DOHH2 (cell line): Measurements from ENCODE around the gene FOSL1.

ENCODE experiments used
- H3F3A ChIP-seq: fragments of 200-600 bp; sonication (generic), shearing (Covaris generic); 2 replicates; pipeline ENCODE4 v1.6.0; 2016; ENCODE audit warnings: antibody characterized with exemption, mild to moderate bottlenecking; ENCODE audit not compliant: control insufficient read depth, insufficient read depth
- H3K27ac ChIP-seq: fragments of 200-600 bp; sonication (generic); 2 replicates; pipeline ENCODE4 v1.5.1; 2014; ENCODE audit warnings: low read depth, mild to moderate bottlenecking, low read length, moderate library complexity
- H3K27me3 ChIP-seq: fragments of 200-600 bp; sonication (generic); 2 replicates; pipeline ENCODE4 v1.6.1; 2014; ENCODE audit warnings: mild to moderate bottlenecking, low read length, mixed read lengths; ENCODE audit not compliant: control insufficient read depth
- H3K36me3 ChIP-seq: fragments of 200-600 bp; sonication (generic); 2 replicates; pipeline ENCODE4 v1.6.1; 2014; ENCODE audit warnings: mild to moderate bottlenecking, low read length, moderate library complexity, mixed read lengths; ENCODE audit not compliant: control insufficient read depth
- H3K4me1 ChIP-seq: fragments of 200-600 bp; sonication (generic); 2 replicates; pipeline ENCODE4 v1.6.1; 2014; ENCODE audit warnings: mild to moderate bottlenecking, low read length, mixed read lengths; ENCODE audit not compliant: control insufficient read depth
- H3K4me2 ChIP-seq: fragments of 200-600 bp; sonication (generic); 2 replicates; pipeline ENCODE4 v1.6.0; 2014; ENCODE audit warnings: mild to moderate bottlenecking, low read length, moderate library complexity
- H3K4me3 ChIP-seq: fragments of 200-600 bp; sonication (generic); 2 replicates; pipeline ENCODE4 v1.5.1; 2014; ENCODE audit warnings: mild to moderate bottlenecking, low read length, mixed read lengths
- H3K79me2 ChIP-seq: fragments of 200-600 bp; sonication (generic); 2 replicates; pipeline ENCODE4 v1.6.1; 2014; ENCODE audit warnings: mild to moderate bottlenecking, low read length, mixed read lengths; ENCODE audit not compliant: control insufficient read depth
- H3K9me2 ChIP-seq: fragments of 200-600 bp; sonication (generic); replicated peaks from 2 replicates; pipeline ENCODE4 v1.6.1; 2014; ENCODE audit warnings: mild to moderate bottlenecking, low read length, mixed read lengths; ENCODE audit not compliant: control insufficient read depth
- H3K9me3 ChIP-seq: fragments of 200-600 bp; sonication (generic); 2 replicates; pipeline ENCODE4 v1.6.1; 2014; ENCODE audit warnings: antibody characterized with exemption, low read length, mixed read lengths; ENCODE audit not compliant: control insufficient read depth, insufficient read depth
- H4K20me1 ChIP-seq: fragments of 200-600 bp; sonication (generic); 2 replicates; pipeline ENCODE4 v1.6.0; 2014; ENCODE audit warnings: low read depth, mild to moderate bottlenecking, antibody characterized with exemption, low read length, moderate library complexity; ENCODE audit not compliant: control insufficient read depth, insufficient read depth
- EZH2phosphoT487 ChIP-seq: fragments of 200-600 bp; sonication (generic); IDR thresholded peaks from 2 replicates; pipeline ENCODE4 v1.6.1; 2017; ENCODE audit warnings: borderline replicate concordance, mild to moderate bottlenecking, antibody characterized with exemption, low read length, moderate library complexity, mixed read lengths
- TF ChIP-seq, protein P1 (sequence below): fragments of 200-600 bp; sonication (generic); IDR thresholded peaks from one replicate; pipeline ENCODE4 v1.5.1; 2014; ENCODE audit warnings: antibody characterized with exemption, mild to moderate bottlenecking, low read depth, low read length; ENCODE audit not compliant: poor library complexity, severe bottlenecking

FOSL1 gene

DNA sequence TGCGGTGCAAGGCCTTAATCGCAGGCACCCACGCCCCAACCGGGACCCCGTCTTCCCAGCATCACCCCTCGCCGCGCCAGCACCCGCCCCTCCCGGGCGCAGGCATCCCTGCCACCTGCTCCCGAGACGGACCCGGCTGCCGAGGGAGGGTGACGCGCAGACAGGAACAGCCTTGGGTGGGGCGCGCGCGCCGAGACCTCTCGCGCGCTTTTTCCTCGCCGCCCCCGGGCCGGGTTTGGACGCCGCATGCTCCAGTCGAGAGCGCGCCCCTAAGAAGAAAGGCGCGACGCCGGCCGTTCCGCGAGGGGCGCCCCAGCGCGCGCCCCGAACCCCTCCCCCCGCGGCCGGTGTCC, 42.7 kb downstream of the FOSL1 start:
- peaks cover 56% of the 10 kb centered on the region for H3K79me2 ChIP-seq
- H4K20me1 ChIP-seq = peaks cover 20% of the 10 kb centered on the region
- peaks cover 26% of the 10 kb centered on the region for H3F3A ChIP-seq

DNA sequence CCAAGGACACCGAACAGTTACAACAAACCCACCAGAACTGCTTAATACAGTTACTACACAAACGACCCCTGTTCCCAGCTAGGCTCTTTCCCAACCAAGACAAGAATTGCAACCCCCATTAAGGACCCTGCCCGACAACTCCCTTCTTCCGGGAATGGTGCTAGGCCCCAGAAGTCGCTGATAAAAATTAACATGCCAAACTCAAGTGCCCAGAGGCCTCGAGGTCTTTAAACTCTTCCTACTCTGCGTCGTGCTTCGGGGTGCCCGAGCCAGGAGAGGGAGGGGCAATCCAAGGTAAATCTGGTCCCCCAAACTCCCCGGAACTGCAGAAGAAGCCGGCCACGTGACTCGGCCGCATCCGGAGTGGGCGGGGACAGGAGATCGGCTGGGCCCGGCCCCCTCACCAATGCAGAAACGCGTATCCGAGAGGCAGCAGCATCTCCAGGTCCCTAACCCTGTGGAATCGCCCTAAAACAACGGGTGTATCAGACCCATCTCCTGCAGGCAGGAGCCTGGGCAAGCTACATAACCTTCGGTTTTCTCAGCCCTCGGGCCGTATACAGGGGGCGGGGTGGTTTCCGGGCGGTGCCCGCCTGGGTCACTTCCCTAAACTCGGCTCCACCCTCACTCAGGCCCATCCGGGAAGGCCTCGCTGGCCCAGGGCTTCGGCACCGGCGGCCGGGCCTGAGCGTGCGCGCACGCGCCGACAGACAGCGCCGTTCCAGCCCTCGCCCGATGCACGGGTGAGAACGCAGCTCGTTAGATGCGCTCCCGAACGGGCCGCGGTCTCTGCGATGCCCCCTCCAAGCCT, 43.3 kb downstream of the FOSL1 start:
- Histone ChIP-seq H3K9me3 (no peaks in the 10 kb centered on the region), H3K36me3 (peaks cover 69% of the 10 kb centered on the region), H3F3A (peaks cover 26% of the 10 kb centered on the region), H3K27me3 (no peaks in the 10 kb centered on the region), H3K27ac (peak overlapping the region; percentile 83), H3K9me2 (no peaks in the 10 kb centered on the region), H4K20me1 (peaks cover 20% of the 10 kb centered on the region), H3K4me2 (peak overlapping the region; percentile 80), H3K4me3 (peak overlapping the region; percentile 88), H3K4me1 (peaks cover 25% of the 10 kb centered on the region), H3K79me2 (peaks cover 50% of the 10 kb centered on the region)
- TF ChIP-seq EZH2phosphoT487 = no peak
- TF ChIP-seq, protein P1, sequence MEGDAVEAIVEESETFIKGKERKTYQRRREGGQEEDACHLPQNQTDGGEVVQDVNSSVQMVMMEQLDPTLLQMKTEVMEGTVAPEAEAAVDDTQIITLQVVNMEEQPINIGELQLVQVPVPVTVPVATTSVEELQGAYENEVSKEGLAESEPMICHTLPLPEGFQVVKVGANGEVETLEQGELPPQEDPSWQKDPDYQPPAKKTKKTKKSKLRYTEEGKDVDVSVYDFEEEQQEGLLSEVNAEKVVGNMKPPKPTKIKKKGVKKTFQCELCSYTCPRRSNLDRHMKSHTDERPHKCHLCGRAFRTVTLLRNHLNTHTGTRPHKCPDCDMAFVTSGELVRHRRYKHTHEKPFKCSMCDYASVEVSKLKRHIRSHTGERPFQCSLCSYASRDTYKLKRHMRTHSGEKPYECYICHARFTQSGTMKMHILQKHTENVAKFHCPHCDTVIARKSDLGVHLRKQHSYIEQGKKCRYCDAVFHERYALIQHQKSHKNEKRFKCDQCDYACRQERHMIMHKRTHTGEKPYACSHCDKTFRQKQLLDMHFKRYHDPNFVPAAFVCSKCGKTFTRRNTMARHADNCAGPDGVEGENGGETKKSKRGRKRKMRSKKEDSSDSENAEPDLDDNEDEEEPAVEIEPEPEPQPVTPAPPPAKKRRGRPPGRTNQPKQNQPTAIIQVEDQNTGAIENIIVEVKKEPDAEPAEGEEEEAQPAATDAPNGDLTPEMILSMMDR = no peak

More for the DNA sequence above, 42.7 kb downstream of the FOSL1 start:
- peak overlapping the region; percentile 83 for H3K27ac ChIP-seq
- no peaks in the 10 kb centered on the region for H3K27me3 ChIP-seq
- no peak for TF ChIP-seq EZH2phosphoT487
- TF ChIP-seq, protein P1 = no peak
- peaks cover 28% of the 10 kb centered on the region for H3K4me1 ChIP-seq
- peak overlapping the region; percentile 88 for H3K4me3 ChIP-seq
- H3K4me2 ChIP-seq = peak overlapping the region; percentile 80
- H3K9me2 ChIP-seq = no peaks in the 10 kb centered on the region
- peaks cover 69% of the 10 kb centered on the region for H3K36me3 ChIP-seq
- H3K9me3 ChIP-seq = no peaks in the 10 kb centered on the region

DNA sequence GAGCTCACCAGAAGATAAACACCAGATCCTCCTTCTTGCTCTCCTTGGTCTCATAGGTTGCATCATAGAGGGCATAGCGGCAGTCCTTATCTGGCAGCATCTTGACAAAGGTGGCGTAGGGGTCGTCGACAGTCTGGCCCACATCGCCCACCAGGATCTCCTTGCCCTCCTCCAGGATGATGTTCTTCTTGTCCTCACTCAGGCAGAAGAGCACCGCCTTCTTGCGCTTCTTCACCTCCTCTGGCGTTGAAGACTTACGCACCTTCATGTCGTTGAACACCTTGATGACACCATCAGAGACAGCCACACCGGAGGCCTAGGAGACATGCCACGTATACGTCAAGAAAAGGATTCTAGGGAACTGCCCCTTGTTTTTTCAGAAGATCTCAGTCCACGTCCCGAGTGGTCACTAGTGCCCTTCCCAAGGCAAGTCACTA, 44.2 kb downstream of the FOSL1 start:
- no peaks in the 10 kb centered on the region for H3K9me2 ChIP-seq
- no peak for TF ChIP-seq EZH2phosphoT487
- TF ChIP-seq, protein P1 = no peak
- H3K36me3 ChIP-seq = peaks cover 68% of the 10 kb centered on the region
- H3K4me2 ChIP-seq = peak overlapping the region; percentile 80
- H3F3A ChIP-seq = peaks cover 31% of the 10 kb centered on the region
- peaks cover 18% of the 10 kb centered on the region for H3K4me1 ChIP-seq
- H3K27ac ChIP-seq = no peak overlapping the region
- H4K20me1 ChIP-seq = peaks cover 20% of the 10 kb centered on the region
- no peaks in the 10 kb centered on the region for H3K27me3 ChIP-seq
- H3K9me3 ChIP-seq = peaks cover 5% of the 10 kb centered on the region; the same call in 1 of the 2 replicates
- peaks cover 41% of the 10 kb centered on the region for H3K79me2 ChIP-seq
- H3K4me3 ChIP-seq = peak overlapping the region; percentile 88
